H9 (cell line): ENCODE measurements around the gene ATG14. TPM values are rescaled to one million over a fixed set of nuclear protein-coding genes. Genes with fewer than 3 reads are reported as not detected.

ENCODE experiments used
- DNase-seq: peaks from one replicate; pipeline ENCODE4 v3.0.0-alpha.2; 2017
- H2AFZ ChIP-seq: one replicate; pipeline ENCODE4 v1.6.1; 2013; ENCODE audit warnings: mild to moderate bottlenecking, low read length, control low read depth, moderate library complexity
- H2AK5ac ChIP-seq: 2 replicates; pipeline ENCODE4 v1.6.1; 2013; ENCODE audit warnings: low read length, control low read depth, mixed read lengths; ENCODE audit not compliant: insufficient read length
- H2BK120ac ChIP-seq: one replicate; pipeline ENCODE4 v1.6.1; 2013; ENCODE audit warnings: low read depth, mild to moderate bottlenecking, low read length, control low read depth, inconsistent platforms; ENCODE audit not compliant: poor library complexity, severe bottlenecking
- H2BK12ac ChIP-seq: 2 replicates; pipeline ENCODE4 v1.6.1; 2013; ENCODE audit warnings: low read length, control low read depth, mixed read lengths, low read depth; ENCODE audit not compliant: insufficient read length
- H2BK15ac ChIP-seq: 2 replicates; pipeline ENCODE4 v1.6.1; 2013; ENCODE audit warnings: low read depth, low read length, control low read depth
- H2BK20ac ChIP-seq: one replicate; pipeline ENCODE4 v1.6.1; 2013; ENCODE audit warnings: low read depth, mild to moderate bottlenecking, low read length, control low read depth, inconsistent platforms; ENCODE audit not compliant: poor library complexity, severe bottlenecking
- H2BK5ac ChIP-seq: 2 replicates; pipeline ENCODE4 v1.6.1; 2013; ENCODE audit warnings: low read length, control low read depth, mixed read lengths; ENCODE audit not compliant: insufficient read length
- H3K14ac ChIP-seq: 2 replicates; pipeline ENCODE4 v1.6.1; 2013; ENCODE audit warnings: low read length, control low read depth; ENCODE audit not compliant: insufficient read depth
- H3K18ac ChIP-seq: 2 replicates; pipeline ENCODE4 v1.6.1; 2013; ENCODE audit warnings: low read depth, mild to moderate bottlenecking, mixed read lengths, low read length, control low read depth; ENCODE audit not compliant: insufficient read length
- H3K23ac ChIP-seq: 2 replicates; pipeline ENCODE4 v1.6.1; 2013; ENCODE audit warnings: low read length, control low read depth, mixed read lengths, low read depth; ENCODE audit not compliant: insufficient read length
- H3K23me2 ChIP-seq: 2 replicates; pipeline ENCODE4 v1.6.1; 2013; ENCODE audit warnings: low read depth, mild to moderate bottlenecking, mixed read lengths, low read length, control low read depth; ENCODE audit not compliant: insufficient read length, poor library complexity, severe bottlenecking
- H3K27ac ChIP-seq: 2 replicates; pipeline ENCODE4 v1.5.1; 2013; ENCODE audit warnings: low read length, control low read depth, mixed read lengths, low read depth; ENCODE audit not compliant: insufficient read length
- H3K27me3 ChIP-seq: 2 replicates; pipeline ENCODE4 v1.6.1; 2013; ENCODE audit warnings: low read length, control low read depth, inconsistent platforms; ENCODE audit not compliant: insufficient read depth
- H3K4ac ChIP-seq: 2 replicates; pipeline ENCODE4 v1.6.1; 2013; ENCODE audit warnings: low read depth, mild to moderate bottlenecking, control low read depth, inconsistent platforms, low read length, moderate library complexity
- H3K4me1 ChIP-seq: 2 replicates; pipeline ENCODE4 v1.6.1; 2013; ENCODE audit warnings: low read length, control low read depth, inconsistent platforms; ENCODE audit not compliant: insufficient read depth
- H3K4me2 ChIP-seq: 2 replicates; pipeline ENCODE4 v1.6.1; 2013; ENCODE audit warnings: low read length, control low read depth, mixed read lengths; ENCODE audit not compliant: insufficient read length, insufficient read depth
- H3K56ac ChIP-seq: 2 replicates; pipeline ENCODE4 v1.6.1; 2013; ENCODE audit warnings: low read depth, mild to moderate bottlenecking, mixed read lengths, low read length, control low read depth; ENCODE audit not compliant: insufficient read length
- H3K79me1 ChIP-seq: 2 replicates; pipeline ENCODE4 v1.6.1; 2013; ENCODE audit warnings: low read depth, mild to moderate bottlenecking, moderate library complexity, low read length, control low read depth, inconsistent platforms; ENCODE audit not compliant: insufficient read depth, poor library complexity, severe bottlenecking
- H3K79me2 ChIP-seq: 2 replicates; pipeline ENCODE4 v1.6.1; 2013; ENCODE audit warnings: low read length, control low read depth, inconsistent platforms; ENCODE audit not compliant: insufficient read depth
- H3K9ac ChIP-seq: 2 replicates; pipeline ENCODE4 v1.6.1; 2013; ENCODE audit warnings: low read length, control low read depth, mixed read lengths; ENCODE audit not compliant: insufficient read length; ENCODE audit errors: extremely low read depth
- H3K9me3 ChIP-seq: one replicate; pipeline ENCODE4 v1.6.1; 2013; ENCODE audit warnings: low read depth, low read length, inconsistent platforms; ENCODE audit not compliant: control insufficient read depth
- H3T11ph ChIP-seq: one replicate; pipeline ENCODE4 v1.6.1; 2013; ENCODE audit warnings: mild to moderate bottlenecking, low read length, control low read depth, inconsistent platforms
- H4K20me1 ChIP-seq: one replicate; pipeline ENCODE4 v1.6.1; 2013; ENCODE audit not compliant: control insufficient read depth, insufficient read length, insufficient read depth
- H4K5ac ChIP-seq: 2 replicates; pipeline ENCODE4 v1.6.1; 2013; ENCODE audit warnings: low read depth, mild to moderate bottlenecking, mixed read lengths, low read length, control low read depth; ENCODE audit not compliant: insufficient read length
- H4K8ac ChIP-seq: replicated peaks from 2 replicates; pipeline ENCODE4 v1.6.1; 2013; ENCODE audit warnings: low read length, control low read depth, mixed read lengths, low read depth; ENCODE audit not compliant: insufficient read length
- H4K91ac ChIP-seq: 2 replicates; pipeline ENCODE4 v1.6.1; 2013; ENCODE audit warnings: low read depth, mild to moderate bottlenecking, moderate library complexity, mixed read lengths, low read length, control low read depth; ENCODE audit not compliant: insufficient read length
- H3K27ac Mint-ChIP-seq, 3 experiments: 2 replicates in 2 of 3; 3 replicates in 1 of 3; pipeline ENCODE4 v1.8.0; 2020 to 2021; ENCODE audit warnings: mixed read lengths in 3 of 3, mild to moderate bottlenecking in 1 of 3, moderate library complexity in 1 of 3
- H3K27me3 Mint-ChIP-seq: 2 replicates; pipeline ENCODE4 v1.8.0; 2021; ENCODE audit warnings: low read depth, mild to moderate bottlenecking, moderate library complexity, mixed read lengths
- H3K36me3 Mint-ChIP-seq, 3 experiments: 2 replicates in 2 of 3; 3 replicates in 1 of 3; pipeline ENCODE4 v1.8.0; 2020 to 2021; ENCODE audit warnings: low read depth in 3 of 3, mixed read lengths in 3 of 3; ENCODE audit not compliant: insufficient read depth in 1 of 3
- H3K4me1 Mint-ChIP-seq, 2 experiments: 2 replicates each; pipeline ENCODE4 v1.8.0; 2020; ENCODE audit warnings: mixed read lengths in 2 of 2
- H3K4me3 Mint-ChIP-seq, 2 experiments: 2 replicates in 1 of 2; 3 replicates in 1 of 2; pipeline ENCODE4 v1.8.0; 2020 to 2021; ENCODE audit warnings: mild to moderate bottlenecking in 2 of 2, mixed read lengths in 2 of 2, moderate library complexity in 1 of 2
- H3K9me3 Mint-ChIP-seq, 2 experiments: 2 replicates in 1 of 2; 3 replicates in 1 of 2; pipeline ENCODE4 v1.8.0; 2020; ENCODE audit warnings: mild to moderate bottlenecking in 2 of 2, mixed read lengths in 2 of 2, moderate library complexity in 1 of 2
- CTCF ChIP-seq: fragments of 200-600 bp; sonication (generic); conservative IDR thresholded peaks from 3 replicates; pipeline ENCODE4 v1.8.0; 2021; ENCODE audit warnings: antibody characterized with exemption, mild to moderate bottlenecking
- WGBS: extraction: QIAGEN DNeasy Blood & Tissue Kit; methylation state at CpG from one replicate; pipeline ENCODE4 v1.1.7; 2013; ENCODE audit warnings: missing lambda C conversion rate, low lambda C conversion rate, mixed read lengths; ENCODE audit not compliant: insufficient read length; ENCODE audit errors: extremely low coverage; 5-methylcytosine and 5-hydroxymethylcytosine counted together
- total RNA-seq: library from RNA; stranded (reverse); gene quantifications from 2 replicates; pipeline ENCODE4 v1.2.1, GENCODE V29; 2021

Gene ATG14
- total RNA-seq, 1 experiment from 2014 or later: 13.6 TPM

- no peak overlapping the region for H3K14ac ChIP-seq
- no peak overlapping the region for H2BK15ac ChIP-seq
- Mint-ChIP-seq H3K4me1 (peaks cover 4 to 15% of the 10 kb centered on the region in 2 experiments), H3K9me3 (peaks cover 0 to 3% of the 10 kb centered on the region in 2 experiments; a peak in 1 of 5 replicates), H3K36me3 (no peaks in the 10 kb centered on the region; a peak in 1 of 7 replicates), H3K27ac (no peak overlapping the region; a peak in 1 of 7 replicates), H3K27me3 (no peaks in the 10 kb centered on the region), H3K4me3 (no peak overlapping the region)
- no peak overlapping the region for H2BK120ac ChIP-seq
- H3K27ac ChIP-seq: no peak overlapping the region
- no peaks in the 10 kb centered on the region for H3K79me2 ChIP-seq
- no peak overlapping the region for H3K56ac ChIP-seq
- no peak overlapping the region for H2BK20ac ChIP-seq
- H2AK5ac ChIP-seq: no peak overlapping the region
- H3T11ph ChIP-seq: no peak overlapping the region
- no peaks in the 10 kb centered on the region for H3K9me3 ChIP-seq
- H3K4me1 ChIP-seq: no peaks in the 10 kb centered on the region; the same call in 1 of the 2 replicates
- H2BK5ac ChIP-seq: no peak overlapping the region
- H4K5ac ChIP-seq: no peak overlapping the region
- no peak overlapping the region for H4K91ac ChIP-seq
- DNase-seq: no peak
- H3K23ac ChIP-seq: no peak overlapping the region
- no peaks in the 10 kb centered on the region for H4K20me1 ChIP-seq
- H2BK12ac ChIP-seq: no peak overlapping the region
- no peaks in the 10 kb centered on the region for H3K27me3 ChIP-seq
- TF ChIP-seq CTCF: no peak
- no peak overlapping the region for H2AFZ ChIP-seq
- peaks cover 2% of the 10 kb centered on the region for H3K79me1 ChIP-seq
- H3K23me2 ChIP-seq: no peaks in the 10 kb centered on the region
- no peak overlapping the region for H4K8ac ChIP-seq
- no CpG with 5 or more reads among the region's 2 CpGs for WGBS
- H3K4me2 ChIP-seq: no peak overlapping the region
- no peak overlapping the region for H3K18ac ChIP-seq
- H3K9ac ChIP-seq: no peak overlapping the region
- no peak overlapping the region for H3K4ac ChIP-seq
These were observed 86.8 kb downstream of the ATG14 start for GRCh38 chr14:55324812-55325211.
